HL-60 (cell line): ENCODE results near the gene POLN.
"Not testable (repeated sequence)": the region's sequence is repeated elsewhere in the genome, so short reads cannot be mapped to it uniquely, and the experiment has no call there.

Experiments used
- DNase-seq, 2 experiments: peaks; one replicate each; pipeline ENCODE4 v3.0.0-alpha.2; 2010 to 2020; ENCODE audit warnings: low read depth in 1 of 2, low spot score in 1 of 2
- H3K27ac ChIP-seq: fragments of 250-450 bp; sonication (Bioruptor Pico); replicated peaks from 2 replicates; pipeline ENCODE4 v1.5.1; 2020; ENCODE audit warnings: mild to moderate bottlenecking, moderate library complexity
- H3K27me3 ChIP-seq: fragments of 250-450 bp; sonication (Bioruptor Pico); 2 replicates; pipeline ENCODE4 v1.5.1; 2021; ENCODE audit warnings: mild to moderate bottlenecking, moderate library complexity; ENCODE audit not compliant: insufficient read depth, poor library complexity, severe bottlenecking
- H3K4me3 ChIP-seq: replicated peaks from 2 replicates; pipeline ENCODE4 v1.5.1; 2011; ENCODE audit warnings: mild to moderate bottlenecking, control low read depth, low read length; ENCODE audit not compliant: insufficient read depth
- CTCF ChIP-seq: IDR thresholded peaks from one replicate; pipeline ENCODE4 v1.5.1; 2011; ENCODE audit warnings: low read length, control low read depth, inconsistent platforms; ENCODE audit not compliant: insufficient read depth
- GABPA ChIP-seq: IDR thresholded peaks from 2 replicates; pipeline ENCODE4 v1.6.1; 2012; ENCODE audit warnings: low read depth
- POLR2AphosphoS5 ChIP-seq: IDR thresholded peaks from 2 replicates; pipeline ENCODE4 v1.6.1; 2012; ENCODE audit warnings: low read depth
- REST ChIP-seq: IDR thresholded peaks from 2 replicates; pipeline ENCODE4 v1.6.1; 2012; ENCODE audit warnings: low read depth; ENCODE audit not compliant: insufficient replicate concordance
- SPI1 ChIP-seq: IDR thresholded peaks from 2 replicates; pipeline ENCODE4 v1.6.1; 2012; ENCODE audit warnings: low read depth, mild to moderate bottlenecking, borderline replicate concordance

POLN gene

GRCh38 chr4:2277956-2278355 lies 36.0 kb upstream of the POLN start:
- TF ChIP-seq SPI1 (no peak), REST (no peak), CTCF (no peak), POLR2AphosphoS5 (no peak), GABPA (no peak)
- no peak overlapping the region for H3K27ac ChIP-seq
- no peak for DNase-seq
- H3K27me3 ChIP-seq: no peaks in the 10 kb centered on the region
- no peak overlapping the region for H3K4me3 ChIP-seq

- no peak for DNase-seq
- Histone ChIP-seq H3K27ac (no peak overlapping the region), H3K27me3 (no peaks in the 10 kb centered on the region), H3K4me3 (no peak overlapping the region)
- no peak for TF ChIP-seq POLR2AphosphoS5
- no peak for TF ChIP-seq SPI1
- TF ChIP-seq REST: no peak
- no peak for TF ChIP-seq GABPA
- no peak for TF ChIP-seq CTCF
Observed at GRCh38 chr4:2276581-2277325, 34.8 kb upstream of the POLN start.

DNA sequence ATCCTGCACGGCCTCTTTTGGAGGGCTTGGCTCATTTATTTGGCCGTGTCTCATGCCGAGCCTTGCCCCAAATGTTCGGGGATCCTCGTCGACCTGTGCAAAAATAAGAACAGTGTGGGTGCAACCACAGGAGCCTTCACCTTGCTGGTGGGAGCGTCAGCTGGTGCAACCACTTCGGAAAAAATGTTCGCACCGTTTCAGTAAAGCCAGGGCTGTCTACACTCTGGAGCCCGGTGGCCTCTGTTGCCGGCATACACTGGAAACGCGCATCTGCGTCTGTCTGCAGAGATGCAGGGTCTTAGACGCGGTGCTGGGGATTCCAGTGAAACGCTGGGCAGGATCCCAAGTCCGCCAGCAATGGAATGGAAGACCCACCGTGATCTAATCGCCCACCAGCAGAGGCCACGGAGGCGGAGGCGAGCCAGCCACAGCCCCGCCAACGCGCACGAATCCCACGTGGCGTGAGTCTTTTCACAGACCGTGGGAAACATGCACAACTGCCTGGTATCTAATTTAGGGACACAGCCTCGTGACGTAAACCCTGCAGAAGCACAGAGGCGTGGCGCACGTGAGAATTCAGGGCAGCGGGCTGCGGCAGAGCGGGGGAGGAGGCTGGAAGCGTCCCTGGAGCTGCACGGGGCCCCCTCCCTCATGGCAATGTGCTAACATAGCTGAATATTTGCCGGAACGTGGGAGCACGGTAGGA lies 33.8 kb upstream of the POLN start:
- DNase-seq: no peak
- Histone ChIP-seq H3K27me3 (no peaks in the 10 kb centered on the region), H3K4me3 (no peak overlapping the region), H3K27ac (no peak overlapping the region)
- TF ChIP-seq POLR2AphosphoS5 (no peak), REST (no peak), GABPA (no peak), SPI1 (no peak)

DNA sequence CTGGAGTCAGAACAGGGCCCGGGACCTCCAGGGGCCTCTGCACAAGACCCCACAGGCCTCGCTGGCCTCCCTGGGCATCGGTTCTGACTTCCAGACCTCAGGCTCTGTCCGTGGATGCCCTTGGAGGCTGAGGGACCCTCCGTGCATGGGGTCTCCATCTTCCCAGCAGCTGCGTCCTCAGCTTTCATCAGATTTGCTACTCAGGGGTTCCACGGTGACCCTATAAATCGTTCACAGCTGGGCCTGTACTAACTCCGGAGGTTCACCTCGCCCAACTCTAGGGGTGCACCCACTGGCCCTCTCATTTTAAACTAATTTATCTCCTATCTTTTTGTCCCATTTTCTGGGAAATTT lies 33.1 kb upstream of the POLN start:
- H3K27me3 ChIP-seq, DNase-seq: not testable (repeated sequence)

More for the DNA sequence above, 33.1 kb upstream of the POLN start:
- H3K4me3 ChIP-seq, H3K27ac ChIP-seq: not testable (repeated sequence)
